Measurements from ENCODE around the gene HGS. TPM values are rescaled to one million over a fixed set of nuclear protein-coding genes. Genes with fewer than 3 reads are reported as not detected.
A peak's percentile ranks its signal among the peaks of the same experiment; 100 is the strongest.

Gene HGS
- total and polyA plus RNA-seq, 2 of the 13 experiments (the other 11 are each of a cell fraction or from before 2014, with no cell fraction given): 73.3 to 78.1 TPM

DNA sequence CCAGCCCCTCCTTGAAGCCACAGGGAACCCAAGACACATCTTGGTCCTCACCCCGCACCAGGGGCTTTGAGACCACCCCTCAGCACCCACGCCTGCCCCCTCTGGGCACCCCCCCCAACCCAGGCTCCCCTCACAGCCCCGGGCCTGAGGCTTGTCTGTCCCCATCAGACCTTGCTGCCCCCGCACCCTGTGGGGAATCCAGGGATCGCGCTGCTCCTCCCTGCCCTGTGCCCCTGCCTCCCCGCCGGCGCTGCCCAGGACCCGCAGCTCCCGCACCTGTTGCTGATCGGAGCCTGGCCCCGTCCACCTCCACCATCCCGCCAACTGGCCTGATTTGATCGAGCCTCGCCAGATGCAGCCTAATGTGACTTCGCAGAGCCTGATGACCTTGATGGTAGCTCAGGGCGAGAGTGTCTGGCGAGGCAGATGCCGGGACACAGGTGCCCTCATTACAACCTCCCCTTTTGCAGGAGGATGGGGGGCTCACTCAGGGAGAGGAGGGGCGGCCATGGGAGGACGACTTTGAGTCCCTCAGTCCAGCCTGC is 57.3 kb downstream of the HGS start:
- 12% methylated on average over 18 of the region's 22 CpGs for WGBS (ENCODE audit: low lambda C conversion rate)
- no peaks in the 10 kb centered on the region for H3K79me2 ChIP-seq (ENCODE audit: insufficient read depth, low read length)
- CTCF ChIA-PET (ENCODE audit: low intra/inter-chr PET ratio, low total read pairs): no interaction called here
- no peak overlapping the region for H3K9ac ChIP-seq (ENCODE audit: insufficient read depth, low read depth, low read length)
- H3K4me3 ChIP-seq (replicated peaks in 1 of 3; ENCODE audit: insufficient read depth in 1 of 3, low read depth in 2 of 3, low read length in 3 of 3): peak overlapping the region in 1 of 3 experiments; percentile 38; a peak in 1 of 6 replicates
- ATAC-seq (peak; percentile 65), FAIRE-seq (no peak), DNase-seq (ENCODE audit: low spot score) (no peak)
- BruUV-seq (replicated peaks): no TSS peak
- H3K27me3 ChIP-seq (ENCODE audit: control insufficient read depth in 1 of 2, insufficient read depth in 2 of 2, low read length in 2 of 2): peaks cover 2 to 46% of the 10 kb centered on the region in 2 experiments; a peak in 4 of 5 replicates
- H2AFZ ChIP-seq (ENCODE audit: low read length): no peak overlapping the region
- intact Hi-C loops (cut with micrococcal nuclease; ENCODE audit: unreplicated experiment): no loop called here
- no peaks in the 10 kb centered on the region for H4K20me1 ChIP-seq (ENCODE audit: insufficient read depth, low read length)
- H3K4me2 ChIP-seq (ENCODE audit: low read depth, low read length): peak overlapping the region; percentile 51
- POLR2A ChIA-PET: no interaction called here
- no peak overlapping the region for H3K27ac ChIP-seq (ENCODE audit: extremely low read length, insufficient read depth, low read length)
- H3K9me3 ChIP-seq (ENCODE audit: low read length): no peaks in the 10 kb centered on the region
- H3K36me3 ChIP-seq (replicated peaks in 1 of 2; ENCODE audit: control insufficient read depth in 1 of 2, insufficient read depth in 2 of 2, low read length in 2 of 2): no peaks in the 10 kb centered on the region
- in situ Hi-C loops (cut with HindIII; ENCODE audit: extremely low pct_ligation_motif_present, low pct_unique_long_range_greater_than_20kb): no loop called here
- H3K4me1 ChIP-seq (ENCODE audit: insufficient read depth, low read length): peaks cover 29% of the 10 kb centered on the region
- TF ChIP-seq, protein P1, sequence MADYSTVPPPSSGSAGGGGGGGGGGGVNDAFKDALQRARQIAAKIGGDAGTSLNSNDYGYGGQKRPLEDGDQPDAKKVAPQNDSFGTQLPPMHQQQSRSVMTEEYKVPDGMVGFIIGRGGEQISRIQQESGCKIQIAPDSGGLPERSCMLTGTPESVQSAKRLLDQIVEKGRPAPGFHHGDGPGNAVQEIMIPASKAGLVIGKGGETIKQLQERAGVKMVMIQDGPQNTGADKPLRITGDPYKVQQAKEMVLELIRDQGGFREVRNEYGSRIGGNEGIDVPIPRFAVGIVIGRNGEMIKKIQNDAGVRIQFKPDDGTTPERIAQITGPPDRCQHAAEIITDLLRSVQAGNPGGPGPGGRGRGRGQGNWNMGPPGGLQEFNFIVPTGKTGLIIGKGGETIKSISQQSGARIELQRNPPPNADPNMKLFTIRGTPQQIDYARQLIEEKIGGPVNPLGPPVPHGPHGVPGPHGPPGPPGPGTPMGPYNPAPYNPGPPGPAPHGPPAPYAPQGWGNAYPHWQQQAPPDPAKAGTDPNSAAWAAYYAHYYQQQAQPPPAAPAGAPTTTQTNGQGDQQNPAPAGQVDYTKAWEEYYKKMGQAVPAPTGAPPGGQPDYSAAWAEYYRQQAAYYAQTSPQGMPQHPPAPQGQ (CRISPR knock-in tag; IDR thresholded peaks at IDR 0.05; ENCODE audit: borderline replicate concordance): no peak
- no peak for TF ChIP-seq ZNF12 (CRISPR knock-in tag; IDR thresholded peaks at IDR 0.05)
- no peak for TF ChIP-seq ZNF780A (CRISPR knock-in tag; IDR thresholded peaks at IDR 0.05)
- TF ChIP-seq, protein P2, sequence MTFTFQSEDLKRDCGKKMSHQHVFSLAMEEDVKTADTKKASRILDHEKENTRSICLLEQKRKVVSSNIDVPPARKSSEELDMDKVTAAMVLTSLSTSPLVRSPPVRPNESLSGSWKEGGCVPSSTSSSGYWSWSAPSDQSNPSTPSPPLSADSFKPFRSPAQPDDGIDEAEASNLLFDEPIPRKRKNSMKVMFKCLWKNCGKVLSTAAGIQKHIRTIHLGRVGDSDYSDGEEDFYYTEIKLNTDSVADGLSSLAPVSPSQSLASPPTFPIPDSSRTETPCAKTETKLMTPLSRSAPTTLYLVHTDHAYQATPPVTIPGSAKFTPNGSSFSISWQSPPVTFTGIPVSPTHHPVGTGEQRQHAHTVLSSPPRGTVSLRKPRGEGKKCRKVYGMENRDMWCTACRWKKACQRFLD (CRISPR knock-in tag; IDR thresholded peaks at IDR 0.05; ENCODE audit: borderline replicate concordance): no peak
- TF ChIP-seq MZF1 (CRISPR knock-in tag; IDR thresholded peaks at IDR 0.05; ENCODE audit: borderline replicate concordance): 0 out of 2 replicates have a peak, but pooled peaks have one; percentile 22
- TF ChIP-seq, protein P3, sequence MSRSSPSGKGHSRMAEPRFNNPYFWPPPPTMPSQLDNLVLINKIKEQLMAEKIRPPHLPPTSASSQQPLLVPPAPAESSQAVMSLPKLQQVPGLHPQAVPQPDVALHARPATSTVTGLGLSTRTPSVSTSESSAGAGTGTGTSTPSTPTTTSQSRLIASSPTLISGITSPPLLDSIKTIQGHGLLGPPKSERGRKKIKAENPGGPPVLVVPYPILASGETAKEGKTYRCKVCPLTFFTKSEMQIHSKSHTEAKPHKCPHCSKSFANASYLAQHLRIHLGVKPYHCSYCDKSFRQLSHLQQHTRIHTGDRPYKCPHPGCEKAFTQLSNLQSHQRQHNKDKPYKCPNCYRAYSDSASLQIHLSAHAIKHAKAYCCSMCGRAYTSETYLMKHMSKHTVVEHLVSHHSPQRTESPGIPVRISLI (CRISPR knock-in tag; IDR thresholded peaks at IDR 0.05; ENCODE audit: borderline replicate concordance): no peak
- TF ChIP-seq SPEN (CRISPR knock-in tag; IDR thresholded peaks at IDR 0.05; ENCODE audit: low read depth): no peak
- TF ChIP-seq, protein P4, sequence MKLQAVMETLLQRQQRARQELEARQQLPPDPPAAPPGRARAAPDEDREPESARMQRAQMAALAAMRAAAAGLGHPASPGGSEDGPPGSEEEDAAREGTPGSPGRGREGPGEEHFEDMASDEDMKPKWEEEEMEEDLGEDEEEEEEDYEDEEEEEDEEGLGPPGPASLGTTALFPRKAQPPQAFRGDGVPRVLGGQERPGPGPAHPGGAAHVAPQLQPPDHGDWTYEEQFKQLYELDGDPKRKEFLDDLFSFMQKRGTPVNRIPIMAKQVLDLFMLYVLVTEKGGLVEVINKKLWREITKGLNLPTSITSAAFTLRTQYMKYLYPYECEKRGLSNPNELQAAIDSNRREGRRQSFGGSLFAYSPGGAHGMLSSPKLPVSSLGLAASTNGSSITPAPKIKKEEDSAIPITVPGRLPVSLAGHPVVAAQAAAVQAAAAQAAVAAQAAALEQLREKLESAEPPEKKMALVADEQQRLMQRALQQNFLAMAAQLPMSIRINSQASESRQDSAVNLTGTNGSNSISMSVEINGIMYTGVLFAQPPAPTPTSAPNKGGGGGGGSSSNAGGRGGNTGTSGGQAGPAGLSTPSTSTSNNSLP (IDR thresholded peaks at IDR 0.05; ENCODE audit: low read depth, low read length): no peak
- 0 out of 2 replicates have a peak, but pooled peaks have one; percentile 62 for TF ChIP-seq REL (CRISPR knock-in tag; conservative IDR thresholded peaks at IDR 0.05)
- TF ChIP-seq, protein P5, sequence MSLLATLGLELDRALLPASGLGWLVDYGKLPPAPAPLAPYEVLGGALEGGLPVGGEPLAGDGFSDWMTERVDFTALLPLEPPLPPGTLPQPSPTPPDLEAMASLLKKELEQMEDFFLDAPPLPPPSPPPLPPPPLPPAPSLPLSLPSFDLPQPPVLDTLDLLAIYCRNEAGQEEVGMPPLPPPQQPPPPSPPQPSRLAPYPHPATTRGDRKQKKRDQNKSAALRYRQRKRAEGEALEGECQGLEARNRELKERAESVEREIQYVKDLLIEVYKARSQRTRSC (CRISPR knock-in tag; IDR thresholded peaks at IDR 0.05; ENCODE audit: low read depth): no peak
- TF ChIP-seq SRF (IDR thresholded peaks at IDR 0.05; ENCODE audit: low read depth, low read length): no peak
- TF ChIP-seq ZNF558 (CRISPR knock-in tag; IDR thresholded peaks at IDR 0.05; ENCODE audit: borderline replicate concordance): no peak
- no peak for TF ChIP-seq ZFYVE20 (CRISPR knock-in tag; IDR thresholded peaks at IDR 0.05; ENCODE audit: borderline replicate concordance, low read depth)
- TF ChIP-seq ZNF788 (CRISPR knock-in tag; IDR thresholded peaks at IDR 0.05; ENCODE audit: borderline replicate concordance): 0 out of 2 replicates have a peak, but pooled peaks have one; percentile 25
- no peak for TF ChIP-seq TEAD3 (CRISPR knock-in tag; optimal IDR thresholded peaks at IDR 0.05; ENCODE audit: borderline replicate concordance)
